ENCODE data around the gene DDX10.
"Not testable (repeated sequence)": the region's sequence is repeated elsewhere in the genome, so short reads cannot be mapped to it uniquely, and the experiment has no call there.

DDX10 gene

DNA sequence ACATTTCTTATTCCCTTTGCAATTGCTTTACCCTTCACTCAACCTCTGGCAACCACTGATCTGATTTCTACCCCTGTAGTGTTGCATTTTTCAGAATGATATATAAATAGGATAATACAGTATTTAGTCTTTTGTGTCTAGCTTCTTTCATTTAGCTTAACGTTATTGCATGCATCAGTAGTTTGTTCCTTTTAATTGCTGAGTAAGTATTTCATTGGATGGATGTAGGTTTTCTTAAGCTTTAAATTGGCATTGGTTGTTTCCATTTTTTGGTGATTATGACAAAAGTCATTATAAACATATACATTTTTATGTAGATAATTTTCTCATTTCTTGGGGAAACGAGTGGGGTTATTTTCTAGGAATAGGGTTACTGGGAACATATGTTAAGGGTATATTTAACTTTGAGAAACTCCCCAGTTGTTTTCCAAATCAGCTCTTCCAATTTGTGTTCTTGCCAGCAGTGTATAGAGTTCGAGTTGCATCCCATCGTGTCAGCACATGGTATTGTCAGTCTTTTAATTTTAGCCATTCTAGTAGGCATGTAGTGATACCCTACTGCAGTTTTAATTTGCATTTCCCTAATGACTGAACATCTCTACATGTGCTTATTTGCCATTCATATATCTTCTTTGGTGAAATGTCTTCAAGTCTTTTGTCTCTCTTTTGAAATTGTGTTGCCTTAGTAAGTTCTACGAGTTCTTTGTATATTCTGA, 60.3 kb downstream of the DDX10 start:
- DNase-seq: no peak

DNA sequence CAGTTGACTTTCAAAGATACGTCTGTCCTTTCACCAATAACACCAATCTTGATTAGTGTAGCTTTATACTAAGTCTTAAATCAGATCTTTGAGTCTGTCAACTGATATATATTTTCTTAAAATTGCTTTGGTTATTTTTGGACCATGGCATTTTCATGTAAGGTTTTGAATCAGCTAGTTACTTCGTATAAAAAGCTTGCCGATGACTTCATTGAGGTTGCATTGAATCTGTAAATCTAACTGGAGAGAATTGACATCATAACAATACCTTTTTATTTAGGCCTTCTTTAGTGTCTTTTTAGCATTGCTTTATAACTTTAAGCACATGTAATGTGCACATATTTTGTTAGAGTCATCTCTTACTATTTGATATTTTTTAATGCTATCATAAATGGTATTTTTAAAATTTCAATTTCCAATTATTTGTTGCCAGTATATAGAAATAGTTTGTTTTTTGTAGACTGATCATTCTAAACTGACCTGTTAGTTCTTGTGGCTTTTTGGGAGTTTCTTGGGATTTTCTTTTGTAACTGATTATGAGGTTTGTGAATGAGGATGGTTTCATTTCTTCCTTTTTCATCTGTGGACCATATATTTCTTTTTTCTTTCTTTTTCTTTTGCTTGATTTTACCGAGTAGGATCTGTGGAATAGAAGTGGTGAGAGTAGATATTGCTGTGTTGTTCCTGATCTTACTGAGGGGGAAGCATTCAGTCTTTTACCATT, 61.4 kb downstream of the DDX10 start:
- DNase-seq: no peak

DNA sequence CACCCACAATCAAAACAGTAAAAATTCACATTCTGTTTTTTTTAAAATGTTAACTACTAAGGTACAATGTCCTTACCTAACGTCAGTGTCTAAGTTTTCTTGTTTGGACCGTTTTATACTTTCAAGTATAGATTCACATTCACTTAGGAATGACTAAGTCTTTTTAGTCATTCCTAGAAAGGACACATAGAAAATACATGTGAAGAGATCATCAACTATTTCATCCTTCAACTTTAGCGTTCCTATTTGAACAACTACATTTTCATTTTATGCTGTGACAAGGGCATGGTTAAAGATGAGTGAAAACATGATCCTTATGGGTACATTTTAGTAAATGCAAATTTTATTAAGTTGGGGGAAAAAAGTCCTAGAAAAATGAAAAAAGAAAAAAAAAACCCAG, 62.8 kb downstream of the DDX10 start:
- no peak for DNase-seq

DNA sequence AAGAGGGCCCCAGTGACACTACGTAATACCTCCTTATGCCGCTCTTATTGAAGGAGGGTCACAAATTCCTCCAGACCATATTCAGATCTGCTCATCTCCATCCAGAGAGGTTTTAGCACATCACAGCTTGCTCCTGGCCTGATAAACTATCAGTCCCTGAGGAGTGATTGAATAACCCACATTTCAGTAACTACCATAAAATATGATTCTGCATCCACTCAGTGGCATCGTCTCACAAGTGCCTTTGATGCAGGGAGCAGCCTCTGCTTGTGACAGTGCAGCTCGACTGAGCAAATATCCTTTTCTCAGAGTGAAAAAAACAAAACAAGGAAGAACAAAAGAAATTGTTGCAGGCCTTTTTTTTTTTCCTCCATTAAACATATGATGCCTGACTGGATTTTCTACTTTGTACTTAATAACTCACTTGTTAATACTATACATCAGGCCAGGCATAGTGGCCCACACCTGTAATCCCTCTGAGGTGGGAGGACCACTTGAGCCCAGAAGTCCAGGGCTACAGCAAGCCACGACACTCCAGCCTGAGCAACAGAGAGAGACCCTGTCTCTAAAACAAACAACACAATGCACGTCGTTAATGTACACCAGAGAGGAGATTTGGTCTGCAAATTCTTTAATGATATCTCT, 64.5 kb downstream of the DDX10 start:
- no peak for DNase-seq

DNA sequence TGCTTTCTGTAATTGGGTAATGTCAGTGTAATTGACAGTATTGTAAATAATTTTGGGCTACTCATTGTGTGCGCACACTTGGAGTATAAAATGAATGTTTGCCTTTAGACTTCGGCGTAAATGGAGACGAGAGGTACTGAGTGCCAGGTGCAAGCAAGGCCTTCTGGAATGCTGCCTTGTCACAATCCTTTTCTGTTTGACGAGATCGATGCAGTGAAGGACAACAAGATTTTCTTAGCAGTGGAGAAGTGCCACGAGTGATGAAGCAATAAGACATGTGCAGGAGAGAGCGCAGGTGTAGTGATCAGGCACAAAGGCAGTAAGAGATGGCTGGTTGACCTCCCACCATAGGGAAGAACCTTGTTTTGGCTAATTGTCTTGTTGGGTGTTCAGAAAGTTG, 67.5 kb downstream of the DDX10 start:
- DNase-seq: no peak

DNA sequence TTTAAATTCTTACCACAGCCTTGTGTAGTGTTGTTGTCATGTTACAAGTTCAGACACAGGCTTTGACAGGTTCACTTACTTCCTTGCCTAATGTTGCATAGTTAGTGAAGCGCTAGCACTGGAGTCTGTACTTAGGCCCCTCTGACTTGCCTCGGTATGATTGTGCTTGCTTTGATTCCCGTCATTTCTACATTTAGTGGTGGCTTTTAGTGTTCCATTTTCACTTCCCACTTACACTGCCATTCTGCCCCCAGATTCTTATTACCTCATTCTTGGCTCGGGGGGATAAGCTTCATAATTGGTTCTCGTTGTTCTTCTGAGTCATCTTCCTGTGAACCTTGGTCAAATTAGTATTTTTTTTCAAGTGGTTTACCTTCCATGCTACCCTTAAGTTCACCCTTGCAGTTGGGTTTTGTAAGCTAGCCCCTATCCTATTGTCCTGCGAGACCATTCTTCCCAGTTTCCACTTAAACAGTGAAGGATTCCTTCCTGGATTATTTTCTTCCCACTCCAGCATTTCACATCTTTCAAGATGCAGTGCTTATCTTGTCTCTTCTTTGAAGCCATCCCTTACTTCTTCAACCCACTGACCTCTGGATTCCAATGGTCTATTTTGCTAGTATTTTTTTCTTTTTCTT, 68.7 kb downstream of the DDX10 start:
- no peak for DNase-seq

DNA sequence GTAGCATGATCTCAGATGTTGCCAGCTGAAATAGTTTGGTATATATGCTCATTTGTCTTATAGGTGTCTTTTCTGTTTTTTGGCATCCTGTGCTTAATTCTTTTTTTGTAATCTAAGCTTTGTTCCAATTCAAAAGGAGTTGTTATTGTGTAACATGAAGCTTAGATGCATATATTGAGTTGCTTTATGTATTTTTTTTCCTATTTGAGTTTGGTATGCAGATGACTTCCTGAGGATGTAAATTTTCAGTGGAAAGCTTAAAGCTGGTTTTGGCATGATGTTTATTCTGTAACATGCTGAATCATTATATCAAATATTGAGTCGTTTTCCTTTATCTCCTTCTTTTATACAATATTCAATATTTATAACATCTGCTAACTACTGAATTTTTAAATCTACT, 69.4 kb downstream of the DDX10 start:
- no peak for DNase-seq

DNA sequence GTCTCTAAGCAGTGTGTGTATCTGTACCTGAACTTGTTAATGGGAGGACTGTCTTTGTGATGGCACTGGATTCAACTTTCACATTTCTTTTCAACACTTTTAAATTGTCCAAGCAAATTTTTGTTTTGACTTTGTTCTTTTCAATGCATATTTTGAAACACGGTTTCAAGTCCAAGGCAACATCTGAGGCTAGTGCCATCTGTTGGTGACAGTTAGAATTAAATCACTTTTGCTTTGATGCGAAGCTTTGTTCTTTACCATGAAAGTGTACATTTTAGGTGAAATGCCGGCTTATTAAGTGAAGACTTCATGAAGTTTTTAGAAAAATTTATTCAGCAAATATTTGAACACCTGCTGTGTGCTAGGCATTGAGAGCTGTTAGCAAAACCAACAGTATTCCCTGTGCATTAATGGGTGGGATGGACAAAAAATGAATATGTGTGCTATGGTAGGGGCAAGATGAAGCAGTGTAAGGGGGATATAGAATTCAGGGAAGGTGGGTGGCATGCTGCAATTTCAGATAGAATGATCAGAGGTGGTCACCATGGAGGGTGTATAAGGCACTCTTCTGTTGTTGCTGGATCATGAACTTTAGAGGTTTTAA, 70.2 kb downstream of the DDX10 start:
- DNase-seq: no peak

DNA sequence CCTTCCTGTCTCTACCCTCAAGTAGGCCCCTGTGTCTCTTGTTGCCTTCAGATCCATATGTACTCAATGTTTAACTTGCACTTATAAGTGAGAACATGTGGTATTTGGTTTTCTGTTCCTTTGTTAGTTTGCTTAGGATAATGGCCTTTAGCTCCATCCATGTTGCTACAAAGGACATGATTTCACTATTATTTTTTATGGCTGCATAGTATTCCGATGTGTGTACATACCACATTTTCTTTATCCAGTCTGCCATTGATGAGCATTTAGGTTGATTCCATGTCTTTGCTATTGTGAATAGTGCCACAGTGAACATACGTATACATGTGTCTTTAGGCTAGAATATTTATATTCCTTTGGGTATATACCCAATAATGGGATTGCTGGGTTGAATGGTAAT, 75.3 kb downstream of the DDX10 start:
- DNase-seq: not testable (repeated sequence)

DNA sequence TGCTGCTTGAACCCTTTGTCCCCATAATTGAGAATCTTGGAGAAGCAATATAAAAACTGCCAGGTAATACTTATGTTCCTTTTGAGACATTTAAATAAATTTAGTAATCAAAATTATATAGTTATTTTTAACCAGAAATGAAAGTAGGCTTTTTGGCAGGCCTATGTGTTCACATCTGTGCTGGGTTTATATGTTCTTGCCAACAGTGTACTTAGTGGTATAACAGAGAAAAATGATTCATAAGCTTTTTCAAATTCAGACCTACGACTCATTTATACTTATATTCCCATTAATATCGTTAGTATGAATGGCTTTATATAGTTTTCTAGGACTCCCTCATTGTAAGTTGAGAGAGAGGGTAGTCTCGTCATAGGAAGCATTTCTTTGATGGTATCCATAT, 79.0 kb downstream of the DDX10 start:
- DNase-seq: no peak

DNA sequence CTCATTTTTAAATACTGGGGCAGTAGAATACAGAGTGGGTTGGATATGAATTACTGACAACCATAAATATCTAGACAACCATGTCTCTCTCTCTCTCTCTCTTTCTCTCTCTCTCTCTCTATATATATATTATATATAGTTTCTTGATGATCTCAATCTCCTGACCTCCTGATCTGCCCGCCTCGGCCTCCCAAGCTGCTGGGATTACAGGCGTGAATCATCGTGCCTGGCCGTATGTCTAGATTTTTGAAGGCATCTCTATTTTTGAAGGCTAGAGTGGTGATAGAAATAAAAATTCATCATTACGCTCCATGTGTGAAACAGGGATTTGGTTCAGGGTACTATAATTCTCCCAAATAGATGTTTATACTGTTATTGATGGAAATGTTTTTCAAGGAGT, 84.1 kb downstream of the DDX10 start:
- no peak for DNase-seq

DNA sequence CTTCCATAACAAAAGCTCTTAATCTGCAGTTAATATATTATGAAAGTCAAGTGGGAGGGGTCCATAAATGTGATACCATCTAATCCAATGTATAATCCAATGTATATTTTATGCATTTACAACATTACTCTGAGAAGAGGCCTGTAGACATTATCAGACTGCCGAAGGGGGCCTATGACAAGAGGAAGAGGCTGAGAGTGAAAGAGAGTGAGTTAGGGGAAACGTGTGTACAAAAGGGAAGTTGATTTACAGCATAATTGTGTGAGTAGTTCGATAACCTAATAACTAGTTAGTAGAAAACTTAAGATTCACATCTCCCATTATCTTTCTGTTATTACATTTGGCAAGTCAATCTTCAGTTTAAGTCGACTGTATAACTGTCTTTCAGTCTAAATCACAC, 86.6 kb downstream of the DDX10 start:
- DNase-seq: no peak

DNA sequence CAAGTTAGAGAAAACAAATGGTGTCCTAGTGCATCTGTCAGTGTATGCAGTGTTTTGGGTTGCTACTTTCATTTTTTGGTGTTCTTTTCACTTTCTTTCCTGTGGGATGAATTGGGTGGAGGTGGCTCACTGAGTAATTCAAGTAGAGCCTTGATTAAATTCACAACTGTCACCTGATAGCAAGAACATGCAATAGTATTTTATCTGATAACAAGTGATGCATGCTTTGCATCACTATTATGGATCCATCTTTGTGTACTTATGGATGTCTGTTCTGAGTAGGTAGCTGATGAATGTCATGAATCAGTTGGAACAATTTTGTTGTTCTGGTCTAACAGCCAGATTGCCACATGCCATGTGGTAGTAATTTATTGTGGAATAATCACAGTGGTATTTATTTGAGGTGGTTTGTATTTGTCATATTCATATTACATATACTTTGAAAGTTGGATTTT, 87.5 kb downstream of the DDX10 start:
- no peak for DNase-seq

DNA sequence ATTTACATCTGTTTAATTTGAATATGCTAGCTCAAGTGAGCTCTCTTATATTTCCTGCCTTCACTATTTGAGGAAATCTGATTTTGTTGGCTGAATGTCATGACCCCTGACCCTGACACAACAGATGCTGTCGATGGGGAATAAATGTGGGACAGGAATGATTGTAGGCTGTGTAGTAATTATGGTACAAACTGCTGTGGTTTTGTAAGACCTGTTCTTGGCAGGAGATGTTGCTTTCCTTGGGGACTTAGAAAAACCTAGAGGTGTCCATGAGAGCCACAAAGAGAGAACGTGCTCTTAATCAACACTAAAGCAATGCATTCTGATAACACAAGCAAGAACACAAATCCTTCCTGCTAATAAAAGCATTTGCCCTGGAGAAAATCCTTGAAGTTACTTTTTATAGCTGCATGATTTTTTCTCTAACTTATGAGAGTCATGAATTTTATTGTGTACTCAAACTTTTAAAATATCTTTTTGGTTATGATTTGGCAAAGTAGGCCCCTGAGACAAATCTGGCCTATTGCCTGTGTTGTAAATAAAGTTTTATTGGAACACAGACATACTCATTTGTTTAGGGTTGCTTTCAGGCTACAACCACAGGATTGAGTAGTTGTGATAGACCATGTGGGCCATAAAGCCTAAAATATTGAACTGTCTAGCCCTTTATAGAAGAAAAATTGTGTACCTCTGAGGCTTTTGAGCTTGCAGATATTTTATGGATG, 90.2 kb downstream of the DDX10 start:
- no peak for DNase-seq

DNA sequence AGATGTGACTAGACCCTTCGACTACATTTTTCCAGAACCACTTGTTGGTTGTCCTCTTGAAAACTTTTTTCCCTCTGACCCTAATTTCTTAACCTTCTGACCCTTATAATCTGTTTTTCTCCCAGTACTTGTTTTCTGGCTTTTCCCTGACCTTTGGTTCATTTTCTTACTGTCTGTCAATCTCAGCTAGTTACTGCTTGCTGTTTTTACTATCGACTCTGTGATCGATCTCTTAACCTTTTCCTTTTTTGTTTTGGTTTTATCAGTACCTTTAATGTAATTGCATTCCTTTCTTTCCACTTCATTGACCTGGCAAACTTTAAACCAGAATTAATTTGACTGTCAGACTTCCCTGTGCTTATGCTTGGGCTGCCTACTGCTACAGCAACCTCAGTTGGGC, 92.8 kb downstream of the DDX10 start:
- DNase-seq: no peak

DNA sequence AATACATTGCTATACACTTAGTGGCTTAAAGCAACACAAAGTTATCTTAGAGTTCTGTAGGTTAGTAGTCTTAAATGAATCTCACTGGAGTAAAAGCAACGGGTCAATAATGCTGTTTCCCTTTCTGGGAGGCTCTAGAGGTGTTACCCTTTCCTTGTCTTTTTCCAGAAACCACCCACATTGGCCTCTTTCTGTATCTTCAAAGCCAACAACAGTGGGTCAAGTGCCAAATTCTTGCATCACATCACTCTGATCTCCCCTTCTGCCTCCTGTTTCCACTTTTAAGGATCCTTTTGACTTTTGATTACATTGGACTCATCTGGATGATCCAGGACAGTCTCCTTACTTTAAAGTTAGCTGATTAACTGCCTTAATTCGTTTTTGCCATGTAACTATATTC, 93.6 kb downstream of the DDX10 start:
- DNase-seq: no peak

DNA sequence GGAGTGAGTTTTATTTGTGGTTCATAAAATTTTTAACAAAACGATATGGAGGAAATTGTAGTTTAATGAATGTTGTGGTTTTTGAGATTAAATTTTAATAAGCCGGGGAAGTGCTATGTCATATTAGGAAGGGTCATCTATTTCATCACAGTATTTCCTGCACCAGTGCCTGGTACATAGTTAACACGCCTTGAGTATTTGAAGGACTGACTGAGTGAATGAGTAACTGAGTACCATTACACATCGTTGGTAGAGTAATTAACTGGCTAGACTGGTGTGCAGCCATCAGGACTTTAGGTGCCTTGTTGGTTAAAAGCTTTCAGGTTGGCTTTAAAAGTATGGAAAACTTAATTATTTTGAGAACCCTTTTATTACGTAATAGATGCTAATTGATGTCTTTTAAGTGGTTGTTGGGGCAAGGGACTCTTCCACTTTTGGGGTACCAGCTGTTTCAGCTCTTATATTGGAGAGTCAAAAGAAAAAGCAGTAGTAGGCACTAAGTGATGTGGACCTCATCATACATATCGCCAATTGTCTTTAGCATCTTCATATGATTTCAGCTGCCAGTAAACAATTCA, 101.8 kb downstream of the DDX10 start:
- no peak for DNase-seq

DNA sequence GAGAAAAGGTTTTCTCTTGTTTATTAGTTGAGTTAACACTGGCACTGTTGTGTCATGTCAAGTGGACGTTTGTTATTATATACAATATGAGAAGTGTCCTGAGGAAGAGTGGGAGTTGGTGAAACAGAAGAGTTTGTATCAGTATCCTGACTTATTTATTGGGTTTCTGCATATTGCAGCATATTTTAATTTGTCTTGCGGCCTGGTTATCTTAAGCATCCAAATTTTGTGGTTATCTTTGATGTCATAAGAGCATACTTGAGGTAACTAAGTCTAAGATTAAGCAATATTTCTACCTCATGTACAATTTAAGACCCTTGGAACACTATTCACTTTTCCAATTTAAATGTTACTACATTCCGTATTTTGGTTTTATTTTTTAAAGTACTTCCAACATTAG, 103.5 kb downstream of the DDX10 start:
- DNase-seq: no peak

DNA sequence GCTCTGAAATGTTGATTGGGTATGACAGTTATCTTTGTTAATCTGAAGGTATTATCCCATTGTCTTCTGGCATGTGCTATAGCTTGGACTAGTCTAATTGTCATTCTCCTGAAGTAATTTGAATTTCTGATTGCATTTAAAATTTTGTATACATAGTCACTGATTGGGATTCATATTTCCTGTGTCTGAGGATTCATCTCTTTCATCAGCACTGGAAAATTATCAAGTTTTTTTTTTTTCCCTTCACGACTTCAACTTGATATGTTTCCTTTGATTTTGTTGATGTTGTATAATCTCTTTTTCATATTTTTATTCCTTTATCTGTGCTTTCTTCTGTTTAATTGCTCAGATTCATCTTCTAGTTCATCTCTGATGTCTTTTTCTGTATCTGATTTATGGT, 104.1 kb downstream of the DDX10 start:
- DNase-seq: no peak

DNA sequence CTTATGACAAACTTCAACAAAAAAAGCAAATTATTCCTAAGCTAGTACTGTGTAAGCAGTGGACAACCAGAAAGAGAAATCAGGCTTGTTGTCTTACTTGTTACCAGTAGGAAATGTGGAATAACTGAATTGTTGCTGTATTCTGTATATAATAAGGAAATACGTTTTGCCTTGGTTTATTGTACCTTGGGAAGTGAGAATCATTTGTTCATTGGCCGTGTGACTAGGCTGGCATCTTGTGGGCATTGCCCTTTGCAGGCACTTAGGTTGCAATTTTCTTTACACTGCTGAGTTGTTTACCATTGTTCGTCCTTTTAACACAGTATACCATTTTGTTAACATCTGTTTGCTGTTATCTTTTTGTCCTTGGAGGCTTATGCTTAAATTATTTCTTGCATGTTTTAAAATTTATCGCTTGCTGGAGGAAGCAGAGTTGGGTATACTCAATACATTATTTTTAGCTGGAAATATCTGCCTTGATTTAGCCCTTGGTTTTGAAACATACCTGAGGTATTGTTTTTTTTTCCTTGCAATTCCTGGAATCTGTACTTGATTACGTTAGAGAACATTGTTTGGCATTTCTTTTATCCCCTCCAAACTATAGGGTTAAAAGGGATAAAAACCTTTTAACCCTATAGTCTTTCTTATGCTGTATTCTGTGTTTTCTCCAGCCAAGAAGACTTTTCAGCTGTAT, 109.3 kb downstream of the DDX10 start:
- no peak for DNase-seq

DNA sequence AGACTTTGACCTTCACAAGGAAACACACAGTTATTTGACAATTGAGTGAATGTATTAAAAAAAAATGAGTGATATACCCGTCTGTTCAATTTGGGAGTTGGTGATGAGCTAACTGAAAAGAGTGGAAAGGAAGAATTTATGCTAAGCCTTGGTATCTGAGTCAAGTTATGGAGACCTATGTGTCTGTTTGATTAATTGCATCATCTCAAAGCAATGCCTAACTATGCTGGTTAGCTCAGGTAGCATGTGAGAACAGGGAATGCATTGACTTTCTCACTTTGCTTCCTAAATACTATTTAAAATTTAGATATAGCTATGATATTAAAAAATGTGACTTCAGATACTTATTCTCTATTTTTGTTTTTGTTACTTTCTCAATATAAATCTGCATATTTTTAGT, 110.5 kb downstream of the DDX10 start:
- DNase-seq: no peak

DNA sequence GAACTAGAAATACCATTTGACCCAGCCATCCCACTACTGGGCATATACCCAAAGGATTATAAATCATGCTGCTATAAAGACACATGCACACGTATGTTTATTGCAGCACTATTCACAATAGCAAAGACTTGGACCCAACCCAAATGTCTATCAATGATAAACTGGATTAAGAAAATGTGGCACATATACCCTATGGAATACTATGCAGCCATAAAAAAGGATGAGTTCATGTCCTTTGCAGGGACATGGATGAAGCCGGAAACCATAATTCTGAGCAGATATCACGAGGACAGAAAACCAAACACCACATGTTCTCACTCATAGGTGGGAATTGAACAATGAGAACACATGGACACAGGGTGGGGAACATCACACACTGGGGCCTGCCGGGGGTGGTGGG, 114.3 kb downstream of the DDX10 start:
- not testable (repeated sequence) for DNase-seq
